GM12801 (cell line): ENCODE data around the gene MAPKAPK5.

Experiments
- TF ChIP-seq, protein P1 (sequence below): IDR thresholded peaks from one replicate; pipeline ENCODE4 v1.5.1; 2011; ENCODE audit warnings: control low read depth; ENCODE audit not compliant: insufficient read length; ENCODE audit errors: extremely low read depth

The MAPKAPK5 gene

DNA sequence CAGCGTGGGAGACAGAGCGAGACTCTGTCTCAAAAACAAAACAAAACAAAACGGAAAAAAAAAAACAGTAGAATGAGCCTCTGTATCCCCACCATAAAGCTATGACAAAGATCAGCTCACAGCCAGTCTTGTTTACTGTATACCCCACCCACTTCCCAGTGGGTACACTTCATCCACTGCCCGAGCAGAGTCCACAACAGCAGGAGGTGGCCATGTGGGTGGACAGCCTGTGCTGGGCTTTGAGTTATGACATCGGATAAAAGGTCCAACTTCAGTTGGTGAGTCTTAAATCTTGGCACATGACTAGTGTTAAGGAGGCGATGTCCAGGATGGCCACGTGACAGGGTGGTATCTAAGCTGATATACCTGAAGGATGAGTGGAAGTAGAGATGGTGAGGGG lies 34.8 kb upstream of the MAPKAPK5 start:
- TF ChIP-seq, protein P1, sequence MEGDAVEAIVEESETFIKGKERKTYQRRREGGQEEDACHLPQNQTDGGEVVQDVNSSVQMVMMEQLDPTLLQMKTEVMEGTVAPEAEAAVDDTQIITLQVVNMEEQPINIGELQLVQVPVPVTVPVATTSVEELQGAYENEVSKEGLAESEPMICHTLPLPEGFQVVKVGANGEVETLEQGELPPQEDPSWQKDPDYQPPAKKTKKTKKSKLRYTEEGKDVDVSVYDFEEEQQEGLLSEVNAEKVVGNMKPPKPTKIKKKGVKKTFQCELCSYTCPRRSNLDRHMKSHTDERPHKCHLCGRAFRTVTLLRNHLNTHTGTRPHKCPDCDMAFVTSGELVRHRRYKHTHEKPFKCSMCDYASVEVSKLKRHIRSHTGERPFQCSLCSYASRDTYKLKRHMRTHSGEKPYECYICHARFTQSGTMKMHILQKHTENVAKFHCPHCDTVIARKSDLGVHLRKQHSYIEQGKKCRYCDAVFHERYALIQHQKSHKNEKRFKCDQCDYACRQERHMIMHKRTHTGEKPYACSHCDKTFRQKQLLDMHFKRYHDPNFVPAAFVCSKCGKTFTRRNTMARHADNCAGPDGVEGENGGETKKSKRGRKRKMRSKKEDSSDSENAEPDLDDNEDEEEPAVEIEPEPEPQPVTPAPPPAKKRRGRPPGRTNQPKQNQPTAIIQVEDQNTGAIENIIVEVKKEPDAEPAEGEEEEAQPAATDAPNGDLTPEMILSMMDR, result no peak

DNA sequence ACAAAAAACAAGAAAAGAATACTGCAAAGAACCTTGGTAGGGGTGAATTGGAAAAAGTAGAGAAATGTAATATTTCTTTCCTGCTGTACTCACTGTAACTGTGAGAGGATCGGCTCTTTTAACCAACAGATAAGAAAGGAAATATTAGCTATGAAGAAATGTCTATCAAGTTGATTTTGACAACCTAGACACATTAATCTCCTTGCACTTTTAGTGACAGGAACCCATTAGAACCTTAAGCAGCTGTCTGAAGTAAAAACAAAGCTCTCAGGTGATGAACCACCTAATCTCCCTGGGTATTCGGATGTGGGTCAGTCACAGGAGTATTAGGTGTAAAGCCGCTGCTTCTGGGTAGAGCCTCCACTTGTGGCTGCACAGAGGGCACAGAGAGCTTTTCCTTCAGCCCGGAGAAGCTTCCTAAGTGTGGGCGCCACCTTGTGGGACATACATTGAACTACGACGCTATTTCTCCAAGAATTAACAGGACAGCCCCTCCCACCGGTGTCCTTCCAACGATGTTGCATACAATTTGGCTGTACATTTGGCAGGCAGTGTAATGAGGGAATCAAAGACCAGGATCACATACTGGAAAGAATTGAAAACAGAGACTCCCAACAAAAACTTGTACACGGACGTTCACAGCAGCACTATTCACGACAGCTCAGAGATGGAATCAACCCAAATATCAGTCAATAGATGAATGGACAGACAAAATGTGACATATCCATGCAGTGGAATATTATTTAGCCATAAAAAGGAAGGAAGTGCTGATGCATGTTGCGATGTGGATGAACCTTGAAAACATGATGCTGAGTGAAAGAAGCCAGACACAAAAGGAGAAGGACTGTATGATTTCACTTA lies 28.9 kb upstream of the MAPKAPK5 start:
- TF ChIP-seq, protein P1, result no peak

DNA sequence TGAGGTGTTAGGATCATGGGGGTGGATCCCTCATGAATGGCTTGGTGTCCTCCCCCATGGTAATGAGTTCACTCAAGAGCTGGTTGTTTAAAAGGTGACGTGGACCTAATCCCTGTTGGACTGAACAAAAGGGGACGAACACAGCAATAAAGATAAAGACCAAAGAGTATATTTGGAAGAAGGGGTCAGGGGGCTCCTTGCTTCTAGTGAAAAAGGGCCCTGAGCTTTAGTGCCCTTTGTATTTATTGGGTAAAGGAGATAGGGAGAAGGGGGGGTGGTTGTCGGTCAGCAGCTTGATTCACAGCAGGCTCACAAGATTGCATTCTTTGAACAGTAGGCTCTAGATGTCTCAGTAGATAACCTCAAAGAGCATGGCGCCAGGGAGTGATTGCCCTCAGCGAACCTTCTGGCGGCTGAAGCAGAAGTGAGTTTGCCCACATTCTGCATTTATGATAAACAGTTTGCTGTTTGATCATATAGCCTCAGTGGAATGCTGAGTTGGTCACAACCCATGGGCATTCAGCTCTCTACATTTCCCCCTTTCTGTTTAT lies 25.9 kb upstream of the MAPKAPK5 start:
- TF ChIP-seq, protein P1, result no peak

DNA sequence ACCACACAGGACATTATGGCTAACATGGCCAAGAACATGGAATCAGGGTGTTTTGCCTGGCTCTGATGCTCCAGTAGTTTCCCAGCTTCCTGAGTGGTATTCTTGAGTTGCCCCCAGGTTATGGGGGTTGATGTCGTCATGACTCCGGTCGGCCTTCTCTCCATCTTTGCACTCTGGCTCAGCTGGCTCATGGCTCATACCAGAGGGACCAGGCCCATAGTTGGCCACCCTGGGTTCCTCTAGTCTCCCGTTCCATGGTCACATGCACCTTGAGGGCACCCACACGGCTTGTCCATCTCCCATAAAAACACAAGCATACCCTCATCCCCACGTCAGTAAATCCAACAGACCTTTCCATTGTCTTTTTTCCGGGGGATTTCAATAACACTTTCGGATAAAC lies 23.7 kb upstream of the MAPKAPK5 start:
- TF ChIP-seq, protein P1, result no peak

DNA sequence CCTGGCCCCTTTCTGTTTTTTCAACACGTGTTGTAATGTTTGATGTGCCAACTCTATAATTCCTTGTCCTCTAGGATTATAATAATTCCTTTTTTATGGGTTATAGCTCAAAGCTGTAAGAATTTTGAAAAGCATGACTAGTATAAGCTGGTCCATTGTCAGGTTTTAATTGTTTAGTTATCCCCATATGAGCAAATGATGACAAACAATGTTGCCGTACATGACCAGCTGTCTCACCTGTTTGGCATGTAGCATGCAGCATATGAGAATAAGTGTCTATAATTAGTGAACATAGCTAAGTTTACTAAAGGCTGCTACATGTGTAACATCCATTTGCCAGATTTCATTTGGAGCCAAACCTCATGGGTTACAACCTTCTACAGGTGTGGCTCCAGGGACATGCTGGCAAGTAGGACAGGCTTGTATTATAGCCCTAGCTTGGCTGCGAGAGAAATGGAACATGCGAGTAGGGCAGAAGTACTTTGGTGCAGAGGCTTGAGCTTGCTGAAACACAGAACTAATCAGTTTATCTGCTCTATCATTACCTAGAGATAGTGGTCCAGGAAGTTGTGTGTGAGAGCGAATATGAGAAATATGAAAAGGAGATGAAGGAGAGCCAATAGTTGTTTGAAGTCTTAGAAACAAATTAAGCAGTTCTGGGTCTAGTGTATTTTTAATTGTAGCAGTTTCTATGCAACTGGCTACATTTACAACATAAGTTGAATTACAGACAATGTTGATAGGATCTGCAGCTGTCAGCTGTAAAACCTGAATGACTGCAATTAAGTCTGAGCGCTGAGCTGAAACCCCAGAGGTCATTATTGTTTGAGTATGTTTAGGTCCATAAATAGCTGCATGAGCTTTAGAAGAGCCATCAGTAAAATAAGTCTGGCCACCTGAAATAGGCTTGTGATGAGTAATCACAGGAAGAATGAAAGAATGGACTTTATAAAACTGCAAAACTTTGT lies 22.6 kb upstream of the MAPKAPK5 start:
- TF ChIP-seq, protein P1, result no peak

DNA sequence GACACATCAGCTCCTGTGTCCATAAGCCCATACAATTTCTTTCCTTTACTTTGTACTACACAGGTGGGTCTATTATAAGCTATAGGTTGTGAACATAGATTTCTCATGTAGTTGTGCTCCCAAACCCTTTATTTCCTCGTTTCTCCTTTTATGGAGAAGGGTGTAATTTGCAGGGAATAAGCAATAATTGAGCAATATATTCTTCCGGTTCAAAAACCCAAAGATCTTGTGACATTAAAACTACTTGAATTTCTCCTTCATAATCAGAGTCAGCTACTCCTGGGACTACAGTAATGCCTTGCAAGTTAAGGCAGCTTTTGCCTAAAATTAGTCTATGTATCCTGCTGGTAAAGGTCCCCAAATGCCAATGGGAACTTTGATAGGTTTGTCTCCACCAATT lies 19.1 kb upstream of the MAPKAPK5 start:
- TF ChIP-seq, protein P1, result no peak

DNA sequence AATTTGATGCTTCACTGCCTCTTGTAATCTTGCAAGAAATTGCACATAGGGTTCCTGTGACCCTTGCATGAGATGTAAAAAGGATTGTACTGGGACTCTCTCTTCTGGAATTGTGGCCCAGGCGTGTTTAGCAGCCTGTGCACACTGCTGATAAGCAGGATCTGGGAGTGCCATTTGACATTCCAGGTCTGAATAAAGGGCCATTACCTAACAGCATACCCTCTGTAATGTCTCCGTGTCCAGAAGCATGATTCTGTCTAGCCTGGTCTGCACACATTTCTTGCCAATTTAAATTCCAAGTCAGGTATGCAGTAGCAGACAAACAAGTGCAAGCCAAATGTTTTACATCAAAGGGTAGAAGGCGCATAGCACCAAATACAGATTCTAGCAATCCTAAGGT lies 18.1 kb upstream of the MAPKAPK5 start:
- TF ChIP-seq, protein P1, result no peak
